A673 (cell line): ENCODE data around the gene STYXL1. TPM values are rescaled to one million over a fixed set of nuclear protein-coding genes. Genes with fewer than 3 reads are reported as not detected.
"Not testable (repeated sequence)": the region's sequence is repeated elsewhere in the genome, so short reads cannot be mapped to it uniquely, and the experiment has no call there.

Source experiments
- Bru-seq: library from RNA; stranded (reverse); fragments of 400-500 nt; gene quantifications from one replicate; lab custom pipeline; 2021; lab: Mats Ljungman, UMichigan
- BruChase-seq, 2 experiments: library from RNA; stranded (reverse); fragments of 400-500 nt; gene quantifications; one replicate each; lab custom pipeline; 2021; lab: Mats Ljungman, UMichigan
- BruUV-seq: library from RNA; stranded (reverse); fragments of 400-500 nt; replicated peaks from 2 replicates; lab custom pipeline; 2021; lab: Mats Ljungman, UMichigan
- CTCF ChIA-PET: fragments of 300-600 bp; sonication (Branson Sonifier 250); formaldehyde crosslinking; loops from one replicate; lab custom pipeline; 2022; ENCODE audit warnings: antibody characterized with exemption; lab: Charles Lee
- POLR2A ChIA-PET: fragments of 300-600 bp; sonication (Branson Sonifier 250); formaldehyde crosslinking; loops from one replicate; lab custom pipeline; 2022; ENCODE audit warnings: antibody characterized with exemption; ENCODE audit not compliant: low non-redundant PET; lab: Charles Lee
- DNase-seq: peaks from one replicate; pipeline ENCODE4 v3.0.0-alpha.2; 2015; ENCODE audit warnings: low spot score
- H3K27ac ChIP-seq: fragments of 200-600 bp; sonication (generic); 2 replicates; pipeline ENCODE4 v1.5.1; 2016; ENCODE audit warnings: mixed run types, low read depth, mild to moderate bottlenecking, mixed read lengths, antibody characterized with exemption, low read length; ENCODE audit not compliant: poor library complexity, severe bottlenecking
- H3K27me3 ChIP-seq: fragments of 200-600 bp; sonication (generic); replicated peaks from 2 replicates; pipeline ENCODE4 v1.6.1; 2017; ENCODE audit warnings: mixed run types, low read depth, mild to moderate bottlenecking, mixed read lengths, antibody characterized with exemption, low read length; ENCODE audit not compliant: insufficient read depth, poor library complexity
- H3K36me3 ChIP-seq: fragments of 200-600 bp; sonication (generic); 2 replicates; pipeline ENCODE4 v1.6.1; 2016; ENCODE audit warnings: mixed run types, mild to moderate bottlenecking, mixed read lengths, antibody characterized with exemption, low read length; ENCODE audit not compliant: insufficient read depth, poor library complexity, severe bottlenecking
- H3K4me1 ChIP-seq: fragments of 200-600 bp; sonication (generic); 2 replicates; pipeline ENCODE4 v1.6.1; 2017; ENCODE audit warnings: mixed run types, mild to moderate bottlenecking, mixed read lengths, antibody characterized with exemption, low read length; ENCODE audit not compliant: insufficient read depth, poor library complexity, severe bottlenecking
- H3K4me3 ChIP-seq: fragments of 200-600 bp; sonication (generic); 2 replicates; pipeline ENCODE4 v1.5.1; 2016; ENCODE audit warnings: low read depth, mixed run types, mild to moderate bottlenecking, mixed read lengths, low read length; ENCODE audit not compliant: poor library complexity, severe bottlenecking
- H3K9me3 ChIP-seq: fragments of 200-600 bp; sonication (generic); 2 replicates; pipeline ENCODE4 v1.6.1; 2016; ENCODE audit warnings: mixed run types, low read depth, mild to moderate bottlenecking, mixed read lengths, antibody characterized with exemption, low read length; ENCODE audit not compliant: poor library complexity, severe bottlenecking
- CTCF ChIP-seq: fragments of 300-800, 200-600 bp; sonication (generic); conservative IDR thresholded peaks from 2 replicates; pipeline ENCODE4 v1.5.1; 2017; ENCODE audit warnings: low read depth, mild to moderate bottlenecking, antibody characterized with exemption, low read length, moderate library complexity, mixed read lengths
- EZH2 ChIP-seq: fragments of 200-600 bp; sonication (generic); IDR thresholded peaks from 2 replicates; pipeline ENCODE4 v1.6.1; 2017; ENCODE audit warnings: borderline replicate concordance, low read depth, mild to moderate bottlenecking, mixed read lengths, antibody characterized with exemption, low read length; ENCODE audit not compliant: poor library complexity, severe bottlenecking
- intact Hi-C: fragments of 100-400 bp; cut with micrococcal nuclease; formaldehyde crosslinking; loops from one replicate; pipeline ENCODE4 v1.10.0; 2022; ENCODE audit not compliant: unreplicated experiment
- long read RNA-seq: library from polyadenylated mRNA; stranded (forward); transcript quantifications from one replicate; pipeline ENCODE4 v2.0.0, GENCODE V29; 2022
- total RNA-seq: library from RNA; stranded (reverse); gene quantifications from 2 replicates; pipeline ENCODE4 v1.2.3, GENCODE V29; 2021

Gene STYXL1
- total RNA-seq (36.3 and 40.3 TPM in 2 replicates), Bru-seq, nascent RNA (percentile 49 among the genes with signal in this experiment), BruChase-seq, experiment 1, labeled RNA remaining after a 2-hour chase (percentile 52 among the genes with signal in this experiment), BruChase-seq, experiment 2, labeled RNA remaining after a 6-hour chase (percentile 61 among the genes with signal in this experiment)
- long read RNA-seq, transcript STYXL1-206 (9 exons, 1,147 nt): major isoform, 8 of 24 reads
- long read RNA-seq, partial matches to known transcripts: 2 of 24 reads
- long read RNA-seq, other reads (novel, unspliced or antisense): 14 of 24 reads

- POLR2A ChIA-PET: interaction anchor here (0.6 kb wide), 1 partner anchor 21 kb away, joined by 3 read pairs; no protein-coding TSS in a partner anchor
- peaks cover 8% of the 10 kb centered on the region for H3K36me3 ChIP-seq
- BruUV-seq: no TSS peak
- H3K4me1 ChIP-seq: peaks cover 6% of the 10 kb centered on the region
- CTCF ChIA-PET: interaction anchor here (0.6 kb wide), 2 partner anchors 26 to 258 kb away, joined by 3 to 8 read pairs; no protein-coding TSS in a partner anchor
- intact Hi-C loops: no loop called here
- H3K27me3 ChIP-seq: no peaks in the 10 kb centered on the region
- TF ChIP-seq EZH2 (no peak), CTCF (no peak)
- H3K4me3 ChIP-seq: peak within 1 kb of the TSS; percentile 96
- peak within 1 kb of the TSS; percentile 96 for H3K27ac ChIP-seq
- H3K9me3 ChIP-seq: no peaks in the 10 kb centered on the region
- peak; percentile 94 for DNase-seq
Measured at GRCh38 chr7:76047811-76048667, at the start of gene STYXL1, which contains the start of gene MDH2. Gene STYXL1 (minus strand): TSS chr7:76048000. CDS start chr7:76030523, 17,477 bp downstream. Gene MDH2 (plus strand): TSS chr7:76048106. CDS start chr7:76048161, 55 bp downstream.

GRCh38 chr7:76095908-76096307 lies 48.1 kb upstream of the STYXL1 start:
- Histone ChIP-seq H3K36me3 (no peaks in the 10 kb centered on the region), H3K9me3 (no peaks in the 10 kb centered on the region), H3K27ac (no peak overlapping the region), H3K27me3 (no peaks in the 10 kb centered on the region), H3K4me3 (no peak overlapping the region), H3K4me1 (no peaks in the 10 kb centered on the region)
- ChIA-PET CTCF (interaction anchor here (0.6 kb wide), 1 partner anchor 511 kb away, joined by 3 read pairs; no protein-coding TSS in a partner anchor), POLR2A (no interaction called here)
- no peak for DNase-seq
- no peak for TF ChIP-seq EZH2
- TF ChIP-seq CTCF: no peak
- intact Hi-C loops: no loop called here
- no TSS peak for BruUV-seq

- H3K27me3 ChIP-seq, H3K4me3 ChIP-seq, H3K9me3 ChIP-seq, H3K4me1 ChIP-seq, POLR2A ChIA-PET, H3K27ac ChIP-seq, intact Hi-C loops, H3K36me3 ChIP-seq, CTCF ChIA-PET, BruUV-seq, DNase-seq: not testable (repeated sequence)
Measured at GRCh38 chr7:76094326-76094725, 46.5 kb upstream of the STYXL1 start.

- H3K27ac ChIP-seq, H3K4me3 ChIP-seq, intact Hi-C loops, BruUV-seq, H3K9me3 ChIP-seq, H3K36me3 ChIP-seq, H3K27me3 ChIP-seq, DNase-seq, CTCF ChIA-PET, H3K4me1 ChIP-seq, POLR2A ChIA-PET: not testable (repeated sequence)
Measured at GRCh38 chr7:76093531-76093930, 45.7 kb upstream of the STYXL1 start.
